Fibroblast of the aortic adventitia (primary cell): ENCODE measurements around the gene NELL1. TPM values are rescaled to one million over a fixed set of nuclear protein-coding genes. Genes with fewer than 3 reads are reported as not detected.

Experiments used
- DNase-seq: peaks from one replicate; pipeline ENCODE4 v3.0.0-alpha.2; 2010; ENCODE audit warnings: low read depth
- H3K4me3 ChIP-seq: 2 replicates; pipeline ENCODE4 v1.5.1; 2011; ENCODE audit warnings: low read depth, mild to moderate bottlenecking, control low read depth, low read length, moderate library complexity
- CTCF ChIP-seq: IDR thresholded peaks from 2 replicates; pipeline ENCODE4 v1.5.1; 2011; ENCODE audit warnings: mild to moderate bottlenecking, low read length, control low read depth, inconsistent platforms; ENCODE audit not compliant: insufficient read depth
- total RNA-seq: library from RNA; depleted of rRNA; stranded (reverse); fragments of >200 nt; gene quantifications from 2 replicates; pipeline ENCODE4 v1.2.3, GENCODE V29; 2012; ENCODE audit warnings: low replicate concordance

The NELL1 gene
- total RNA-seq, 1 donor = not detected

GRCh38 chr11:21353425-21353824 is 684.0 kb downstream of the NELL1 start:
- no peak for DNase-seq
- no peak overlapping the region for H3K4me3 ChIP-seq
- no peak for TF ChIP-seq CTCF

GRCh38 chr11:21364866-21365624 is 695.7 kb downstream of the NELL1 start:
- no peak overlapping the region for H3K4me3 ChIP-seq
- TF ChIP-seq CTCF = no peak
- no peak for DNase-seq

- DNase-seq = no peak
- H3K4me3 ChIP-seq = no peak overlapping the region
- TF ChIP-seq CTCF = no peak
These were observed 700.6 kb downstream of the NELL1 start for GRCh38 chr11:21369947-21370346.

- no peak for TF ChIP-seq CTCF
- no peak for DNase-seq
- H3K4me3 ChIP-seq = no peak overlapping the region
These were observed 701.7 kb downstream of the NELL1 start for GRCh38 chr11:21371044-21371443.

GRCh38 chr11:21372672-21373071 is 703.3 kb downstream of the NELL1 start:
- DNase-seq = no peak
- no peak overlapping the region for H3K4me3 ChIP-seq
- no peak for TF ChIP-seq CTCF

GRCh38 chr11:21374376-21374775 is 705.0 kb downstream of the NELL1 start:
- no peak overlapping the region for H3K4me3 ChIP-seq
- TF ChIP-seq CTCF = no peak
- DNase-seq = no peak
